ENCODE measurements around the gene NRBF2. TPM values are rescaled to one million over a fixed set of nuclear protein-coding genes. Genes with fewer than 3 reads are reported as not detected.

Gene NRBF2
- total RNA-seq, 4 donors from 2014 or later: 17.3 to 24.0 (median 22.7) TPM

DNA sequence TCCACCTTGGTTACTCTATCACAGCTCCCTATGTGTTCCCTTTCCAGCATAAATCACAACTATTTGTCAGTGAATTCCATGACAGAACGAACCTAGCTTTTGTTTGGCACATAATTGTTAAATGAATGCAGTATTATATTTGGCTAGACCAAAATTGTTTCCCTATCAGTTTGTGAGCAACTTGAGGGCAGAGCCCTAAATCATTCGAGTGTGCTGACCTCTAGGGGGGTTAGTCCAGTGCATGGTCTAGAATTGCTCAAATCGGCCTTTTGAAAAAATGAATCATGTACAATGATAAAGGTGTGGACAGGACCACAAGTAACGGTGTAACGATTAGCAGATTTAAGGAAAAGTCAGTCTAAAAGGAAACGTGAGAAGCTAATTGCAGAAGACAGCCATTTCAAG is 475 bp upstream of the NRBF2 start:
- intact Hi-C loops (cut with DNase I; ENCODE audit: low total_unique reads): no loop called here
- no peak overlapping the region for H3K4me3 ChIP-seq (ENCODE audit: low read depth, poor library complexity, severe bottlenecking)
- no peak for TF ChIP-seq POLR2A (IDR thresholded peaks at IDR 0.05)
- TF ChIP-seq, protein P1, sequence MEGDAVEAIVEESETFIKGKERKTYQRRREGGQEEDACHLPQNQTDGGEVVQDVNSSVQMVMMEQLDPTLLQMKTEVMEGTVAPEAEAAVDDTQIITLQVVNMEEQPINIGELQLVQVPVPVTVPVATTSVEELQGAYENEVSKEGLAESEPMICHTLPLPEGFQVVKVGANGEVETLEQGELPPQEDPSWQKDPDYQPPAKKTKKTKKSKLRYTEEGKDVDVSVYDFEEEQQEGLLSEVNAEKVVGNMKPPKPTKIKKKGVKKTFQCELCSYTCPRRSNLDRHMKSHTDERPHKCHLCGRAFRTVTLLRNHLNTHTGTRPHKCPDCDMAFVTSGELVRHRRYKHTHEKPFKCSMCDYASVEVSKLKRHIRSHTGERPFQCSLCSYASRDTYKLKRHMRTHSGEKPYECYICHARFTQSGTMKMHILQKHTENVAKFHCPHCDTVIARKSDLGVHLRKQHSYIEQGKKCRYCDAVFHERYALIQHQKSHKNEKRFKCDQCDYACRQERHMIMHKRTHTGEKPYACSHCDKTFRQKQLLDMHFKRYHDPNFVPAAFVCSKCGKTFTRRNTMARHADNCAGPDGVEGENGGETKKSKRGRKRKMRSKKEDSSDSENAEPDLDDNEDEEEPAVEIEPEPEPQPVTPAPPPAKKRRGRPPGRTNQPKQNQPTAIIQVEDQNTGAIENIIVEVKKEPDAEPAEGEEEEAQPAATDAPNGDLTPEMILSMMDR (IDR thresholded peaks at IDR 0.05): no peak
- DNase-seq (ENCODE audit: low spot score in 2 of 2): no peak
- WGBS, 2 donors: 63% methylated on average over 6 of the region's 6 CpGs

DNA sequence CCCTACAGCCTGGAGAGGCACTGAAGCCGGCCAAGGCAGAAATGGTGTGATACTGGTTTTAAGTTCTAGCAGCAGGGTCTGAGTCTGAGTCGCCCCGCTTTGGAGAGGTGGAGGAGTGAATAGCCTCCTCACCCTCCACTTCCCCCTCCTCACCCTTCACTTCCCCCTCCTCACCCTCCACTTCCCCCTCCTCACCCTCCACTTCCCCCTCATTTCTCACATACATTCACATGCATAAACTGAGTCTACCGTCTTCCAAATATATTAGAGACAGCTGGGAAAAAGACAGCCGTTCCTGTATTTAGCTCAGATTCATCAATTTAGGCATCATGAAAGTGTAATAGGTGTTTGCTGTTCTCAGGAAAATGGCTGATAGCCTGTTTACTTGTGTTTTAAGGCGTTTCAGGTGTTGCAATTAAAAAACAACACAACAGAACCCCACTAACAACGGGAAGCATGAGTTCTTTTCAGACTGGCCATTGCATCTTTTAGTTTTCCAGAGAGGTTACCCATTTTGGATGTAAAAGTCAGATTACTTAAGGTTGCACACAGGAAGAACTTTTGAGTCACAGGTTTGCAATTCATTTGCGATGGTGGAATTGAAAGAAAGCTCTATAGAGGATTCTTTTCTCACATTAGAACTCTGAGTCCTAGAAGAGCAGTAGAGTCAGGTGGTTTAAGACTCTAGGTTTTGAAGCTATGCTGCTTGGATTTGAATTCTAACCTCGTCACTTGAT is 861 bp downstream of the NRBF2 start:
- TF ChIP-seq POLR2A (IDR thresholded peaks at IDR 0.05): no peak
- TF ChIP-seq, protein P1 (IDR thresholded peaks at IDR 0.05): no peak
- no peak for DNase-seq (ENCODE audit: low spot score in 2 of 2)
- 8 to 14% methylated on average over 9 of the region's 9 CpGs for WGBS, 2 donors
- peak overlapping the region; percentile 88 for H3K4me3 ChIP-seq (ENCODE audit: low read depth, poor library complexity, severe bottlenecking)
- intact Hi-C loops (cut with DNase I; ENCODE audit: low total_unique reads): no loop called here

DNA sequence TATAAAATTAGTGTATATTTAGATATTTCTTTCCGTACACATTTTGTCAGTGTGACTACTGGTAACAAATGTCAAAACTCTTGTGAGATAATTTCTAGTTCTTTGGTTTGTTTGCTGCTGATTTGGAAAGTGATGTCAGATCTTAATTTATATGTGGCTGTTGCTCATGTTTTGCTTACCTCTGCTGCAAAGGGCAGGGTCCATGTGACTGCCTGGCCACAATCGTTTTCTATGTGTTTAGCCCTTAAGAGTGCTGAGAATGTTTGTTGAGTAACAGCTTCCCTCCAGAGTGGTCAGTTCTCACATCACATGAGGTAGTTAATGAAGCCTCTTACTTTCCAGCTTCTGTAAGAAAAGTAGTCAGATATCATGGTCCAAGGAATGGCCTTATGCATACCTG is 4.2 kb downstream of the NRBF2 start:
- DNase-seq (ENCODE audit: low spot score in 2 of 2): no peak
- intact Hi-C loops (cut with DNase I; ENCODE audit: low total_unique reads): no loop called here
- H3K4me3 ChIP-seq (ENCODE audit: low read depth, poor library complexity, severe bottlenecking): no peak overlapping the region
- TF ChIP-seq, protein P1 (IDR thresholded peaks at IDR 0.05): no peak
- no peak for TF ChIP-seq POLR2A (IDR thresholded peaks at IDR 0.05)
- WGBS, 2 donors: 60 to 83% methylated on average over 2 of the region's 2 CpGs

DNA sequence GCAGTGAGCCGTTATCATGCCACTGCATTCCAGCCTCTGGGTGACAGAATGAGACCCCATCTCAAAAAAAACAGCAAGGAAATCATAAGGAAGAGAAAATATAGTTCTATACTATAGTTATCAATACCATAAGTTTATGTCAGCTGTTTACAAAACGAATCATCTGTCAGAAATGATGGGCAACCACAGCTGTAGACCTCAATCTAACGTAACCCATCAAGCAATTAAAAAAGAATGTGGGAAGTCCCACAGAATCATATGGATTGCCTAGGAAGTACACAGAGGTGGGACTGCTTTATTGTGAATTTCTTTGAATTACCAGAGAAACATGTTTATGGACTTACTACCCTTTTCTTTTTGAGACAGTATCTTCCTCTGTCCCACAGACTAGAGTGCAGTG is 6.9 kb downstream of the NRBF2 start:
- WGBS, 2 donors: 74 to 79% methylated on average over 3 of the region's 3 CpGs
- TF ChIP-seq, protein P1 (IDR thresholded peaks at IDR 0.05): no peak
- TF ChIP-seq POLR2A (IDR thresholded peaks at IDR 0.05): no peak
- DNase-seq (ENCODE audit: low spot score in 2 of 2): no peak
- no peak overlapping the region for H3K4me3 ChIP-seq (ENCODE audit: low read depth, poor library complexity, severe bottlenecking)
- intact Hi-C loops (cut with DNase I; ENCODE audit: low total_unique reads): no loop called here

DNA sequence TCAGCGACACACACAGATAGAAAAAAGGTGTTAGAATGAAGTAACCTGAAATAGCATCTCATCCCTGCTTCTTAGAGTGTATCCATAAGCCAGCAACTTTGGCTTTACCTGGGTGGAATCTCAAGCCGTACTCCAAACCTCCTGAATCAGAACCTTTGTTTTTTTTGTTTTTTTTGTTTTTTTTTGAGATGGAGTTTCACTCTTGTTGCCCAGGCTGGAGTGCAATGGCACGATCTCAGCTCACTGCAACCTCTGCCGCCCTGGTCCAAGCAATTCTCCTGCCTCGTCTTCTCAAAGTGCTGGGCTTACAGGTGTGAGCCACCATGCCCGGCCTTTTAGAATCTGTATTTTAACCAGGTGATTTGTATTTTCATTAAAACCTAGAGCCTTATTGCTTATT is 9.0 kb downstream of the NRBF2 start:
- DNase-seq (ENCODE audit: low spot score in 2 of 2): no peak
- intact Hi-C loops (cut with DNase I; ENCODE audit: low total_unique reads): no loop called here
- TF ChIP-seq, protein P1 (IDR thresholded peaks at IDR 0.05): no peak
- TF ChIP-seq POLR2A (IDR thresholded peaks at IDR 0.05): no peak
- 89 to 90% methylated on average over 6 of the region's 6 CpGs for WGBS, 2 donors
- no peak overlapping the region for H3K4me3 ChIP-seq (ENCODE audit: low read depth, poor library complexity, severe bottlenecking)

DNA sequence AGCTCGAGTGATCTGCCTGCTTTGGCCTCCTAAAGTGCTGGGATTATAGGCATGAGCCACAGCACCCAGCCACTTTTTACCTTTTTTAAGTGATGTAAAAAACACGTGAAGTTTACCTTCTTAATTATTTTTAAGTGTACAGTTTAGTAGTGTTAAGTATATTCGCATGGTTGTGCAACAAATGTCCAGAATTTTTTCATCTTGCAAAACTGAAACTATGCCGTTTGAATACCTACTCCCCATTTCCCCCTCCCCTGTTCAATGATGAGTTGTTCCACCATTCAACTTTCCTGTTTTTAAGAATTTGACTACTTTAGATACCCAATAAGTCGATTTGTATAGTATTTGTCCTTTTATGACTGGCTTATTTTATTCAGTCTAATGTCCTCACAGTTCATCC is 10.9 kb downstream of the NRBF2 start:
- H3K4me3 ChIP-seq (ENCODE audit: low read depth, poor library complexity, severe bottlenecking): no peak overlapping the region
- no peak for DNase-seq (ENCODE audit: low spot score in 2 of 2)
- intact Hi-C loops (cut with DNase I; ENCODE audit: low total_unique reads): no loop called here
- TF ChIP-seq, protein P1 (IDR thresholded peaks at IDR 0.05): no peak
- TF ChIP-seq POLR2A (IDR thresholded peaks at IDR 0.05): no peak
- 71 to 73% methylated on average over 5 of the region's 5 CpGs for WGBS, 2 donors
